Brain microvascular endothelial cell (primary cell): ENCODE measurements around the gene NINJ2.
A peak's percentile ranks its signal among the peaks of the same experiment; 100 is the strongest.

ENCODE experiments used
- DNase-seq: peaks from one replicate; pipeline ENCODE4 v3.0.0-alpha.2; 2020
- H3K27ac ChIP-seq: fragments of 250-450 bp; sonication (Bioruptor Pico); 2 replicates; pipeline ENCODE4 v1.5.1; 2020; ENCODE audit warnings: mild to moderate bottlenecking, moderate library complexity
- H3K27me3 ChIP-seq: fragments of 250-450 bp; sonication (Bioruptor Pico); replicated peaks from 2 replicates; pipeline ENCODE4 v1.5.1; 2020; ENCODE audit warnings: mild to moderate bottlenecking
- H3K36me3 ChIP-seq: fragments of 250-450 bp; sonication (Bioruptor Pico); replicated peaks from 2 replicates; pipeline ENCODE4 v1.5.1; 2020; ENCODE audit warnings: mild to moderate bottlenecking
- H3K4me3 ChIP-seq: 2 replicates; pipeline ENCODE4 v1.5.1; 2011; ENCODE audit warnings: low read depth, mild to moderate bottlenecking, control low read depth, low read length, moderate library complexity
- in situ Hi-C: cut with HindIII; loops from 2 replicates; pipeline ENCODE4 v1.10.0; 2017; ENCODE audit warnings: low sequenced_read_pairs, low pct_ligation_motif_present
- TF ChIP-seq, protein P1 (sequence below): IDR thresholded peaks from 2 replicates; pipeline ENCODE4 v1.5.1; 2011; ENCODE audit warnings: low read depth, mild to moderate bottlenecking, moderate library complexity, low read length, control low read depth, inconsistent platforms; ENCODE audit errors: missing control alignments

The NINJ2 gene

DNA sequence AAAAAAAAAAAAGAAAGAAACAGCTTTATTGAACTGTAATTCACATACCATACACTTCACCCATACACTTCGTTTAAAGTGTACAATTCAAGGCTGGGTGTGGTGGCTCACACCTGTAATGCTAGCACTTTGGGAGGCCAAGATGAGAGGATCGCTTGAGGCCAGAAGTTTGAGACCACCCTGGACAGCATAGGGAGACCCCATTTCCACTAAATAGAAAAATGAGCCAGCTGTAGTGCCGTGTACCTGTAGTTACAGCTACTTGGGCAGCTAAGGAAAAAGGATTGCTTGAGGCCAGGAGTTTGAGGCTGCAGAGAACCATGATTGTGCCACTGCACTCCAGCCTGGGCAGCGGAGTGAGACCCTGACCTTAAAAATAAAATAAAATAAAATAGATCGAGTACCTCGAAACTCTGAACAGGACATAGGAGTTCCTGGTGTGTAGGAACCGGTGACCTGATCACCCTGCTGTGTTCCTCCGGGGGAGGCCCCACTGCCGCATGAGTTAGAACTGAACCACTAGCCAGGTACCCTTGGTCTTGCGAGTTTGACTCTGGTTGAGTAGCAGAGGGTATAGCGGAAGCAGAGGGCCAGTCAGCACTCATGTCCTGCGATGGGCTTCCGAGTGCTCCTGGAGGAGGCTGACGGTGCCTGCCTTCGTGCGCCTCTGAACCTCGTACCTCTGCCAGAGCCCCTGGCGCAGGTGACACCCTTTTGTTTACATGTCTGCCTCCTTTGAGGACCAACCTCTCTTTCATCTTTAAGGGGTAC, 123.5 kb downstream of the NINJ2 start:
- TF ChIP-seq, protein P1, sequence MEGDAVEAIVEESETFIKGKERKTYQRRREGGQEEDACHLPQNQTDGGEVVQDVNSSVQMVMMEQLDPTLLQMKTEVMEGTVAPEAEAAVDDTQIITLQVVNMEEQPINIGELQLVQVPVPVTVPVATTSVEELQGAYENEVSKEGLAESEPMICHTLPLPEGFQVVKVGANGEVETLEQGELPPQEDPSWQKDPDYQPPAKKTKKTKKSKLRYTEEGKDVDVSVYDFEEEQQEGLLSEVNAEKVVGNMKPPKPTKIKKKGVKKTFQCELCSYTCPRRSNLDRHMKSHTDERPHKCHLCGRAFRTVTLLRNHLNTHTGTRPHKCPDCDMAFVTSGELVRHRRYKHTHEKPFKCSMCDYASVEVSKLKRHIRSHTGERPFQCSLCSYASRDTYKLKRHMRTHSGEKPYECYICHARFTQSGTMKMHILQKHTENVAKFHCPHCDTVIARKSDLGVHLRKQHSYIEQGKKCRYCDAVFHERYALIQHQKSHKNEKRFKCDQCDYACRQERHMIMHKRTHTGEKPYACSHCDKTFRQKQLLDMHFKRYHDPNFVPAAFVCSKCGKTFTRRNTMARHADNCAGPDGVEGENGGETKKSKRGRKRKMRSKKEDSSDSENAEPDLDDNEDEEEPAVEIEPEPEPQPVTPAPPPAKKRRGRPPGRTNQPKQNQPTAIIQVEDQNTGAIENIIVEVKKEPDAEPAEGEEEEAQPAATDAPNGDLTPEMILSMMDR = no peak
- in situ Hi-C loops = no loop called here
- no peak overlapping the region for H3K27ac ChIP-seq
- no peak for DNase-seq
- no peak overlapping the region for H3K4me3 ChIP-seq
- no peaks in the 10 kb centered on the region for H3K36me3 ChIP-seq
- H3K27me3 ChIP-seq = no peaks in the 10 kb centered on the region

DNA sequence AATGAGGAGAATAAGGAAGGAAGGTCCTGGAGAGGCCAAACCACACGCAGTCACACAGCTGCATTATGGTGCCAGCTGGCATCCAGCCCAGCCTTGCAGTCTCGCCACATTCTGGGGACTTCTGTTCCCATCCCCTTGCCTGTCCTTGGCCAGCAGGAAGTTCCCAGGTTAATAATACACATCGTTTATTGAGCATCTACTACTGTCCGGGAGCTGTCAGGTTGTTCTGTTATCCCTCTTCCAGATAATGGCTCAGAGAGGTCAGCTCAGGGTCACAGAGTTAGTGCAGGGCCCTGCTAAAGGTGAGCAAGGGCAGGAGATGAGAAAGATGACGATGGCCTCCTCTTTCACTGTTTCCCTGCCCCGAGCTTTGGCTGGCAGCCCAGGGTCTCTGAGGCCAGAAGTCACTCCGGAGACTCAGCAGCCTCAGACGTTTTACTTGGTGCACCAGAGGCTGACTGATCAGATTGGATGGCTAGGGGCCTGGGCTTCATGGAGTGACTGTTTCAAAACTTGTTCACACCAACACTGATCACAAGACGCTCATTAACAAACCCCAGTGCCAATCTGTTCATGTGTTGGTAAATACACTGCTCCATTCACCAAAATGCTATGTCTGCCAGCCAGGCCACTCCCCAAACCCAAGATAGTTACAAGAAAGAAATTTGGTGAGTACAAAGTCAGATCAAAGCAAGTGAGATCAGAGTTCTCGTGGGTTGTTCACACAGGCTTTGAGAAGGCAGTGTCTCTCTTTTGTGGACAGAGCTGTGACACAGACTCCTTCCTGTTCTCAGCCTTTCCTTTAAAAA, 124.3 kb downstream of the NINJ2 start:
- in situ Hi-C loops = no loop called here
- Histone ChIP-seq H3K27me3 (no peaks in the 10 kb centered on the region), H3K27ac (no peak overlapping the region), H3K4me3 (no peak overlapping the region), H3K36me3 (no peaks in the 10 kb centered on the region)
- DNase-seq = peak; percentile 67
- TF ChIP-seq, protein P1 = no peak

DNA sequence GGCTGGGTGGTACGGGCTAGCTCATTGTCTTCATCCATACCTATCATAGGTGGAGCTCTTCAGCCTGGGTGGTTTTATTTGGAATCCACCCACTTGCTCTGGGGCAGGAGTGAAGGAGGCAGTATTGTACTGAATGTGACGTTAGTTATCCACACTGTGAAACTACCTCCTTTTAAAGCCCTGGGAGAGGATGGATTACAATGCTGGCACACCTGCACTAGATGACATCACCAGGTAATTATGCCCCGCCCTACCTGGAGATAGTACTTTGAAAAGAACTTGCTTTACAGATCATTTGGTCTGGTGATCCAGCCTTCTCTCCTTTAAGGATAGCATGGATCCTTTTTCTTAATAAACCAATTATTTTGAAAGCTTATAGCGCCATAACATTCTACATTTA, 125.5 kb downstream of the NINJ2 start:
- no peak for DNase-seq
- no peak overlapping the region for H3K27ac ChIP-seq
- H3K36me3 ChIP-seq = no peaks in the 10 kb centered on the region
- no peak overlapping the region for H3K4me3 ChIP-seq
- TF ChIP-seq, protein P1 = no peak
- in situ Hi-C loops = no loop called here
- no peaks in the 10 kb centered on the region for H3K27me3 ChIP-seq

DNA sequence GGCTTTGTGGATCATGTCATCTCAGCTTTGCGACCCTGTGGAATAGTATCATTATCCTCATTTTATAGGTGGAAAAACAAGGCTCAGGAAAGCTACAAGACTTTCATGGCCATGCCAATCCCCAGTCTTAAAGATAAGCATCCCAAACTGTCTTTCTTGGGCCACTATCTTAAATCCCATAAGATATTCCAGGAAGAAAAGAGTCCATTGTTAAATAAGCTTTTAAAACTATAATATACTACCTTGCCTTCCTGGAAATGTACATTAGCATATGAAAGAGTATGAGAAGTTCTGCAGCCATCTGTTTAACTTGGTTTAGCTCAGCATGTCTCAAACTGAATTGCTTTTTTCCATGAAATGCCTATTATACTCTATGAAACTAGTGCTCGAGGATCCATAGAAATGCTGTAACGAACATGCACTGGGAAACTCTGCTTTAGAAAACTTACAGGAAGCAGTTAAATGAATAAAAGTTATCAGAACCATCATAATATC, 126.4 kb downstream of the NINJ2 start:
- DNase-seq = no peak
- Histone ChIP-seq H3K27ac (no peak overlapping the region), H3K27me3 (no peaks in the 10 kb centered on the region), H3K36me3 (no peaks in the 10 kb centered on the region), H3K4me3 (no peak overlapping the region)
- TF ChIP-seq, protein P1 = no peak
- in situ Hi-C loops = no loop called here

DNA sequence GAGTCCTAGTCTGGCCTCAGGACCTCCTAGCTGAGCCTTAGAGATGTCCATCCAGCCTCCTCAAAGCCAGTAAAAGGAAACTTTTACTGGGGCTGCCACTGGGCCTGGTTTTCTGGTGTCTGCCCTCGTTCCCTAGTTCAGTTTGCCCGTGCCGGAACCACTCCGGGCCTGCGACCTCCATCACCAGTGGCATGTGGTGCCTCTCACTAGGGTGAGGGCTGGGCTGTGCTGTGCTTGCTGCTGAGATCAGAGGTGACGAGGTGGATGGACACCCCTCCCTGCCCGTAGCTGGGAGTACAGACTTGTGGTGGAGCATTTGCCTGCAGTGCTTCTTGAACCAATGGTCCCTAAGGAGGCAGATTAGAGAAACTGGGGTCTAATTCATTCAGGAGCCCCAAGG, 127.8 kb downstream of the NINJ2 start:
- Histone ChIP-seq H3K4me3 (no peak overlapping the region), H3K27me3 (no peaks in the 10 kb centered on the region), H3K27ac (no peak overlapping the region), H3K36me3 (no peaks in the 10 kb centered on the region)
- no peak for DNase-seq
- TF ChIP-seq, protein P1 = no peak
- in situ Hi-C loops = no loop called here
